Measurements from ENCODE around the gene HMG20A. TPM values are rescaled to one million over a fixed set of nuclear protein-coding genes. Genes with fewer than 3 reads are reported as not detected.

HMG20A gene
- total RNA-seq, 6 donors from 2014 or later, result 33.1 to 155 (median 39.3) TPM

DNA sequence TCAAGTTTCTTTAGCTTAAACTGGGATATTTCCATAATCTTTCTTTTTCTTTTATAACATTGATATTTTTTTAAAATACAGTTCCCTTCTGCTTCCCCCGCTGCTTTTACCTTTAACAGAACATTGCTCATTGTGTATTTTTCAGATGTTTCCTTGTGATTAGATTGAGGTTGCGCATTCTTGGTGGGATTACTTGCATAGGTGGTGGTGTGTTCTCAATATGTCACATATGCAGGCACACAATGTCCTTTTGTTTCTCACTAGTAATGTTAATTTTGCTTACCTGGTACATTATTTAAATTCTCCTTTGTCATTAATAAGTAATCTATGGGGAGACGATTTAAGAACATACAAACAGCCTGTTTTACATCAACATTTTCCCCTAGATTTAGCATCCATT lies 48.2 kb downstream of the HMG20A start:
- 96% methylated on average over 3 of the region's 3 CpGs for WGBS, 2 donors
- peaks cover 5 to 77% (median 12%) of the 10 kb centered on the region in 4 donors for H3K36me3 ChIP-seq
- no peak overlapping the region for H3K4me3 ChIP-seq
- ATAC-seq (ENCODE audit: low FRiP score in 2 of 2) (no peak), DNase-seq (no peak)
- no peaks in the 10 kb centered on the region for H3K27me3 ChIP-seq
- peaks cover 0 to 11% (median under 1%) of the 10 kb centered on the region in 4 donors for H3K4me1 ChIP-seq
- TF ChIP-seq POLR2A (IDR thresholded peaks at IDR 0.05), result no peak
- TF ChIP-seq EP300 (IDR thresholded peaks at IDR 0.05), result no peak
- TF ChIP-seq POLR2AphosphoS5 (IDR thresholded peaks at IDR 0.05), result no peak
- TF ChIP-seq CTCF (IDR thresholded peaks at IDR 0.05), result no peak
- no peaks in the 10 kb centered on the region for H3K9me3 ChIP-seq
- H3K27ac ChIP-seq, result no peak overlapping the region

GRCh38 chr15:77470235-77470634 lies 49.5 kb downstream of the HMG20A start:
- no peak for TF ChIP-seq CTCF (IDR thresholded peaks at IDR 0.05)
- TF ChIP-seq POLR2A (IDR thresholded peaks at IDR 0.05), result no peak
- TF ChIP-seq EP300 (IDR thresholded peaks at IDR 0.05), result no peak
- TF ChIP-seq POLR2AphosphoS5 (IDR thresholded peaks at IDR 0.05), result no peak
- H3K36me3 ChIP-seq, result peaks cover 5 to 67% (median 9%) of the 10 kb centered on the region in 4 donors
- no peak for DNase-seq
- H3K4me1 ChIP-seq, result peaks cover 0 to 16% (median 5%) of the 10 kb centered on the region in 4 donors
- no peaks in the 10 kb centered on the region for H3K27me3 ChIP-seq
- no peak overlapping the region for H3K4me3 ChIP-seq
- H3K27ac ChIP-seq, result no peak overlapping the region
- no peak for ATAC-seq (ENCODE audit: low FRiP score in 2 of 2)
- H3K9me3 ChIP-seq, result no peaks in the 10 kb centered on the region

DNA sequence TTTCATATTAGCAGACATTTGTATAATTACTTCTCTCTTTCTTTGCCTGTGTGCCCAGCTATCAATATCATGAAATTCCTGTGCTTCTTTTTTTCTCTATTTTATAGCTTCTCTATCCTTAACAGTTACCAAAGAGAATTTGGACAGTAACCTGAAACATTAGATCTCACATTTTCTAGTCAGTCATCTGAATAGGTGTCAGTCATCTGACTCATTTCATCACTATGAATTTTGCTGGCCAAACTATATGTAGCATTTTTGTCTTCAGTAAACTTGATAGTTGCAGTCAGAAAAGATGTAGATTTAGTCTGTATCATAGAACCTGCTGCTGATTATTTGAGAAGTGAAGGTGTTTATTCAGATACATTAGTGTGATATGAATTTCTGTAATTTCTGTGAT lies 52.6 kb downstream of the HMG20A start:
- Histone ChIP-seq H3K36me3 (peaks cover 5 to 41% (median 11%) of the 10 kb centered on the region in 4 donors), H3K27me3 (no peaks in the 10 kb centered on the region), H3K4me3 (no peak overlapping the region), H3K4me1 (peaks cover 0 to 38% (median 11%) of the 10 kb centered on the region in 4 donors), H3K9me3 (no peaks in the 10 kb centered on the region), H3K27ac (peak overlapping the region in 1 of 4 donors; percentile 36)
- ATAC-seq (ENCODE audit: low FRiP score in 2 of 2) (no peak), DNase-seq (no peak)
- TF ChIP-seq POLR2A (IDR thresholded peaks at IDR 0.05), result no peak

DNA sequence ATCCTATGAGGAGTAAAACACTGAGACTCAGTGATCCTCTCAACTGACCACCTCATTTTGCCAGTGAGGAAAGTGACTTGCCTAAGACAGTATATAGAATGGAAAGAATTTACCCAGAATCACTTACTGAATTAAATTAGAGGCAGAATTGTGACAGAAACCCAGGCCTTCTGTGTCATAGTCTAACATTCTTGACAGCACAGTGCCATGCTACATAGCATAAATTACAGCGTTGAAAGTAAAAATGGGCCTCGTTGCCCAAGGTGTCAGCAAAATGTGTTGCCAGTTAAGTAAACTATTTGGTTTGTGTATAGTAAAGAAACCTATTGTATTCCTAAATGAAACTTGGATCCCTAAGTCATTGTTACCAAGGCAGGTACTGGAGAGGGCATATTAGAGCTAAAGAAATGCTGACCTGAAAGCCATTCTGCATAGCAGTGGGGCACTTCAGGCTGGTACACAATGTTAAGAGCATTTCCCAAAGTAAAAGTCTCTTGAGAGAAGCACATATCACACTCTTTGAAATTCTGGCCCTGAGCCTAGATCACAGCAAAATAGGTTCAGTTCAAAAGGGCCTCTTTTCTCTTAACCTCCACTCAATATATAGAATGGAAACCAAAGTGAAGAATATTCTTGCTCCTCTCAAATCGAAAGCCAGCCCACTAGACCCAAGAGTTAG lies 53.8 kb downstream of the HMG20A start:
- Histone ChIP-seq H3K27me3 (no peaks in the 10 kb centered on the region), H3K4me3 (no peak overlapping the region), H3K4me1 (peaks cover 0 to 38% (median 11%) of the 10 kb centered on the region in 4 donors), H3K9me3 (no peaks in the 10 kb centered on the region), H3K27ac (peak overlapping the region; percentile 36 to 68 (median 55)), H3K36me3 (peaks cover 5 to 41% (median 15%) of the 10 kb centered on the region in 4 donors)
- DNase-seq (peak in 1 of 2 donors; percentile 76), ATAC-seq (ENCODE audit: low FRiP score in 2 of 2) (peak; percentile 32 to 84)
- no peak for TF ChIP-seq CTCF (IDR thresholded peaks at IDR 0.05)
- TF ChIP-seq EP300 (IDR thresholded peaks at IDR 0.05), result peak in 1 of 4 donors; percentile 75
- WGBS, 2 donors, result 54 to 59% methylated on average over 3 of the region's 3 CpGs

- H3K27ac ChIP-seq, result peak overlapping the region; percentile 36 to 68 (median 52)
- peaks cover 5 to 45% (median 15%) of the 10 kb centered on the region in 4 donors for H3K36me3 ChIP-seq
- ATAC-seq (ENCODE audit: low FRiP score in 2 of 2) (no peak), DNase-seq (no peak)
- 81 to 85% methylated on average over 2 of the region's 2 CpGs for WGBS, 2 donors
- H3K27me3 ChIP-seq, result no peaks in the 10 kb centered on the region
- H3K4me1 ChIP-seq, result peaks cover 0 to 38% (median 11%) of the 10 kb centered on the region in 4 donors
- H3K4me3 ChIP-seq, result no peak overlapping the region
- TF ChIP-seq POLR2AphosphoS5 (IDR thresholded peaks at IDR 0.05) (no peak), EP300 (IDR thresholded peaks at IDR 0.05) (no peak), POLR2A (IDR thresholded peaks at IDR 0.05) (no peak)
- no peaks in the 10 kb centered on the region for H3K9me3 ChIP-seq
Measured at GRCh38 chr15:77475001-77475400, 54.3 kb downstream of the HMG20A start.

DNA sequence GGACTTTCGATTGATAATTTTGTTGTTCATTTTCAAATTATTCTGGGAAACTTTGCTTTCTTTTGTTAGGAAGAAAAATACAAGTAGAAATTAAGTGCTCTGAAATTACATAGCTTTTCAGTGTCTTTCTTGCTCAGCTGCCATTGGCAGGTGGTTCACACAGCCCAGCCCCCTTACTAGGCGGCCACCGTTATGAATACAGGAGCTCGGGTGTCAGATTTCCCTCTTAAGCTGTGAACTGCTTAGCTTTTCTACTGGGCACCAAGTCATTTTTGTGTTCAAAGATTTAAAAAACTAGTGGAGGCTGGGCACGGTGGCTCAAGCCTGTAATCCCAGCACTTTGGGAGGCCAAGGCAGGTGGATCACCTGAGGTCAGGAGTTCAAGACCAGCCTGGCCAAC lies 55.2 kb downstream of the HMG20A start:
- ATAC-seq (ENCODE audit: low FRiP score in 2 of 2), result no peak
- H3K27me3 ChIP-seq, result no peaks in the 10 kb centered on the region
- no peaks in the 10 kb centered on the region for H3K9me3 ChIP-seq
- WGBS, 2 donors, result 69 to 75% methylated on average over 5 of the region's 5 CpGs
- H3K4me1 ChIP-seq, result peaks cover 1 to 38% (median 11%) of the 10 kb centered on the region in 4 donors
- DNase-seq, result peak in 1 of 2 donors; percentile 55
- no peak overlapping the region for H3K4me3 ChIP-seq
- peak overlapping the region in 3 of 4 donors; percentile 36 to 68 (median 56) for H3K27ac ChIP-seq
- no peak for TF ChIP-seq POLR2AphosphoS5 (IDR thresholded peaks at IDR 0.05)
- TF ChIP-seq EP300 (IDR thresholded peaks at IDR 0.05), result no peak
- H3K36me3 ChIP-seq, result peaks cover 2 to 47% (median 16%) of the 10 kb centered on the region in 4 donors
